ENCODE results near the gene TMIGD2.

DNA sequence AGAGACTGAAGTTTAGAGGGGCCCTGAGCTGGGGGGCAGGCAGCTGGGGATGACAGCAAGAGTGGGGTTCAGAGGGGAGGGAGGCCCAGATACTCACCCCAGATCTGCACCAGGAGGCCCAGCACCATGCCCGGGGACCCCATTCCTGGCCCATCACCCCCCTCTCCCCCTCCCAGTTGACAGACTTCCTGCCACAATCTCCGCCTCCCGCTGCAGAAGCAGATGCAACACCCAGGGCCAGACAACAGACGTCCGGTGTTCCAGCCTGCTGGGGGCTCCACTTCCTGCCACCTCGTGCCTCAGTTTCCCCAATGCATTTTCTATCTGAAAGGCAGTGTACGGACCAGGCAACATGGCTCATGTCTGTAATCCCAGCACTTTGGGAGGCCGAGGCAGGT is at the start of gene TMIGD2:
- TF ChIP-seq POLR2AphosphoS5 (IDR thresholded peaks at IDR 0.05; ENCODE audit: low read depth, low read length) (no peak), TAF1 (IDR thresholded peaks at IDR 0.05; ENCODE audit: borderline replicate concordance, insufficient read depth, low read length) (no peak)
- TF ChIP-seq, protein P1, sequence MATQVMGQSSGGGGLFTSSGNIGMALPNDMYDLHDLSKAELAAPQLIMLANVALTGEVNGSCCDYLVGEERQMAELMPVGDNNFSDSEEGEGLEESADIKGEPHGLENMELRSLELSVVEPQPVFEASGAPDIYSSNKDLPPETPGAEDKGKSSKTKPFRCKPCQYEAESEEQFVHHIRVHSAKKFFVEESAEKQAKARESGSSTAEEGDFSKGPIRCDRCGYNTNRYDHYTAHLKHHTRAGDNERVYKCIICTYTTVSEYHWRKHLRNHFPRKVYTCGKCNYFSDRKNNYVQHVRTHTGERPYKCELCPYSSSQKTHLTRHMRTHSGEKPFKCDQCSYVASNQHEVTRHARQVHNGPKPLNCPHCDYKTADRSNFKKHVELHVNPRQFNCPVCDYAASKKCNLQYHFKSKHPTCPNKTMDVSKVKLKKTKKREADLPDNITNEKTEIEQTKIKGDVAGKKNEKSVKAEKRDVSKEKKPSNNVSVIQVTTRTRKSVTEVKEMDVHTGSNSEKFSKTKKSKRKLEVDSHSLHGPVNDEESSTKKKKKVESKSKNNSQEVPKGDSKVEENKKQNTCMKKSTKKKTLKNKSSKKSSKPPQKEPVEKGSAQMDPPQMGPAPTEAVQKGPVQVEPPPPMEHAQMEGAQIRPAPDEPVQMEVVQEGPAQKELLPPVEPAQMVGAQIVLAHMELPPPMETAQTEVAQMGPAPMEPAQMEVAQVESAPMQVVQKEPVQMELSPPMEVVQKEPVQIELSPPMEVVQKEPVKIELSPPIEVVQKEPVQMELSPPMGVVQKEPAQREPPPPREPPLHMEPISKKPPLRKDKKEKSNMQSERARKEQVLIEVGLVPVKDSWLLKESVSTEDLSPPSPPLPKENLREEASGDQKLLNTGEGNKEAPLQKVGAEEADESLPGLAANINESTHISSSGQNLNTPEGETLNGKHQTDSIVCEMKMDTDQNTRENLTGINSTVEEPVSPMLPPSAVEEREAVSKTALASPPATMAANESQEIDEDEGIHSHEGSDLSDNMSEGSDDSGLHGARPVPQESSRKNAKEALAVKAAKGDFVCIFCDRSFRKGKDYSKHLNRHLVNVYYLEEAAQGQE (IDR thresholded peaks at IDR 0.05; ENCODE audit: insufficient read depth in 1 of 2, low read depth in 2 of 2, low read length in 2 of 2): no peak

Data from PFSK-1 (cell line).